Aorta (tissue), 5 donors: ENCODE data around the gene AKTIP. TPM values are rescaled to one million over a fixed set of nuclear protein-coding genes. Genes with fewer than 3 reads are reported as not detected.

Experiments
- ATAC-seq: fragments of 200-7000 bp; cut with Tn5 transposase; one replicate; pipeline ENCODE4 v1.9.1; 2022; ENCODE audit warnings: moderate library complexity; ENCODE audit not compliant: low FRiP score
- DNase-seq, 2 donors: peaks; one replicate each; pipeline ENCODE4 v3.0.0-alpha.2; 2020
- H3K27ac ChIP-seq, 2 donors: one replicate each; pipeline ENCODE4 v1.5.1; 2013; ENCODE audit warnings: low read length in 2 of 2, mild to moderate bottlenecking in 2 of 2, moderate library complexity in 2 of 2, control low read depth in 1 of 2, inconsistent platforms in 1 of 2, low read depth in 1 of 2
- H3K27me3 ChIP-seq, 2 donors: one replicate each; pipeline ENCODE4 v1.6.1; 2013; ENCODE audit warnings: control low read depth in 1 of 2, low read length in 1 of 2, mild to moderate bottlenecking in 1 of 2, moderate library complexity in 1 of 2; ENCODE audit not compliant: insufficient read depth in 2 of 2, control insufficient read depth in 1 of 2
- H3K36me3 ChIP-seq, 2 donors: one replicate each; pipeline ENCODE4 v1.6.1; 2013; ENCODE audit warnings: control low read depth in 1 of 2, low read length in 1 of 2, mild to moderate bottlenecking in 1 of 2; ENCODE audit not compliant: insufficient read depth in 2 of 2, control insufficient read depth in 1 of 2
- H3K4me1 ChIP-seq, 2 donors: one replicate each; pipeline ENCODE4 v1.6.1; 2013; ENCODE audit warnings: low read length in 2 of 2, control low read depth in 1 of 2, mild to moderate bottlenecking in 1 of 2, moderate library complexity in 1 of 2; ENCODE audit not compliant: insufficient read depth in 2 of 2, control insufficient read depth in 1 of 2
- H3K4me3 ChIP-seq, 2 donors: one replicate each; pipeline ENCODE4 v1.5.1; 2013; ENCODE audit warnings: low read length in 2 of 2, control low read depth in 1 of 2, mild to moderate bottlenecking in 1 of 2
- H3K9me3 ChIP-seq: one replicate; pipeline ENCODE4 v1.6.1; 2013; ENCODE audit warnings: mild to moderate bottlenecking, low read length; ENCODE audit not compliant: control insufficient read depth
- WGBS, 2 donors: extraction: QIAGEN DNeasy Blood & Tissue Kit; methylation state at CpG; one replicate each; pipeline ENCODE4 v1.1.7; 2013; 5-methylcytosine and 5-hydroxymethylcytosine counted together
- intact Hi-C, 2 donors: fragments of 100-400 bp; cut with DNase I; formaldehyde crosslinking; loops; one replicate each; pipeline versions ENCODE4 v1.14.2 to v1.15.0; 2022
- polyA plus RNA-seq, 2 donors: library from polyadenylated mRNA; stranded (reverse); fragments of 200-250 nt; gene quantifications; one replicate each; pipeline ENCODE4 v1.2.3, GENCODE V29; 2013
- total RNA-seq, 2 donors: library from RNA; stranded (reverse); fragmentation: NEBNext Ultra II Directional; extraction: Animal tissue kit (Norgen Biotek cat#: 25700); gene quantifications; one replicate each; pipeline ENCODE4 v1.2.1, GENCODE V29; 2021
- donor health status: healthy with polysubstance abuse.
- donor health status: Bipolar disorder and iron deficiency.
- donor health status: DM: no; HTN: no; CAD: no.
- donor health status: DM: no; HTN: no; CAD: no.
- donor health status: DM: yes; HTN: yes; CAD: no.

Gene AKTIP
- total and polyA plus RNA-seq, 4 donors, result 47.1 to 73.0 (median 49.8) TPM

DNA sequence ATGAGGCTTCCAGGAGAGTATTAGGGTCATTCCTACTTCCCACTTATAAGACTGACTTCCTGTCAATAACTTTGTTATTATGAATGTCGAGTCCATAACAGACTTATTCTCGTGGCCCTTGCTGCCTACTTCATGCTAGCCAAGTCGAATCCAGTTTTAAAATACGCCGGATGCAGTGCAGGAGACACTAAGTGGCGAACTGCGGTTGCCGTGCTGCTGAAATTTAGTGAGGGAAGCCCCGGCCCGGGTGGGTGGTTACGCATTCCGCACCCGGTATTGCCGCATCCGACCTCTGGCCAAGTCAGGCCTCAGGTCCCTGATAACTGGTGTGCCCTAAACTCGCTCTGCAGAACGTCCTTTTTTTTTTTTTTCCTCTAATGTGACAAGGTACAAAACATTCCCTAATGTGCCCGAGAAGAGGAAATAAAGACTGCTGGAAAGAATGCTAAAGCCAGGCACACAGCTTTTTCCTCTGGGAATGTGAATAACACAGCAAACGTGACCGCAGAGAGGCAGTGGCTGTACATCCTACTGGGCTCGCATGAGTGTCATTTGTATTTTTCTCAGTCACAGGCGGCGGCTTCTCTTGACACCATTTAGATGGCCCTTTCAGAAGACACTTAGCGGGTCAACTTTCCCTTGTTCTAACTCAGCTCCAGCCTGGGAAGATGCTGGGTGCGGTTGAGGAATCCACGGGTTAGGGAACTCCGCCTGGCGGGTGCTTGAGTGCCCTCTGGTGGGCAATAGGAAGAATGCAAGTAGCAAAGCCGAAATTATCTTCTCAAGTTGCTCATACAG lies 7.1 kb upstream of the AKTIP start:
- Histone ChIP-seq H3K4me3 (no peak overlapping the region), H3K27ac (peak overlapping the region in 1 of 2 donors; percentile 85), H3K36me3 (no peaks in the 10 kb centered on the region), H3K4me1 (no peaks in the 10 kb centered on the region), H3K27me3 (no peaks in the 10 kb centered on the region), H3K9me3 (no peaks in the 10 kb centered on the region)
- WGBS, 2 donors, result 13 to 17% methylated on average over 29 of the region's 29 CpGs
- DNase-seq (peak; percentile 74 to 85), ATAC-seq (peak; percentile 91)
- intact Hi-C loops, result loop anchor here in 1 of 2 donors (2.0 to 10.0 kb wide), 3 partner anchors 75 to 192 kb away; partner anchors contain the start of genes FTO, RBL2 and RPGRIP1L

DNA sequence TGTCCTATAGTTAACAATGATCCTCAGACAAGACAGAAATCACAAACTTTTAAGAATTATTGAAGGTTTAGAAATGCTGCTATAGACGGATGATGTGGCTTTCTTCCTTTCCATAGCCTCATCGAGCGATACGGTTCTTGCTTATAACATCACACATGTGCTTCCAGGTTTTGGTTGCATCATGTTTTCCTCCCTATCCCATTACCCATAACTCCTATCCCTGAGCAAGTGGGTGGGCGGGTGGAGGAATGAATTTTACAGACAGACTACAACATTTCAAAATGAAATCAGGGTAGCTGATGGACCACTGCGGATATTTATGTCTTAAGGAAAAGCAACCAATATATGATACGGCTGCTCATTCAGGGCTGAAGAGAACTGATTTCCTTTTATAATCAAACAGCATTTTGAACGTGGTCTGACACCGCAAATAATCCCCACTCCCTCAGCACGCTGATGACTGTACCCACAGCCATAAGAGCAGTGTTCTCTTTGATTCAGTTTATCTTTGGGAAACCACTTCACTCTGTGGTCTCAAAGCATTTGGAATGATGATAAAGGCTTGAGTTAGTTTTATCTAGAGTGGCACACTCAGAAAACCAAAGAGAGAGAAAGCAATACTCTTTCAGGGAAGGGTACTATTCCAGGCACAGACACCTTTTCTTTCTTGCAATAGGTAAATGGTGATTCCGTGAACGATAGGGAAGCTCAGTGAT lies 4.6 kb upstream of the AKTIP start:
- no peaks in the 10 kb centered on the region for H3K4me1 ChIP-seq

DNA sequence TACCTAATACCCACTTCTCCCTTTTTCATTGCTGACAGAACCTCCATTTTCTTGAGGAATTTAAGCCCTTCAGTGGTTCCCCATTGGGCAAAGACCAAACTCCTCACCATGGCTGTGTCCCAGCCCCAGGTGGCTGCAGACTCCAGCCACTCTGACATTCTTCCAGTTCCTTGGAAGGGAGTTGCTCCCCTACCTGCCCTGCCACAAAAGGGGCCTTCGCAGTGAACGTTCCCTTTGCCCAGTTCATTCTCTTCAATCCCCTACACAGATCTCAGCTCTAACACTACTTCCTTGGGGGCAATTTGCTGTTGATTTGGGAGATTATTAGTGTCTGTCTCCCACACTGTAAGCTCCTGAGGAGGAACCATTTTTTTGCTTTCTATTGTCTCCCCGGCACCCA lies 3.2 kb upstream of the AKTIP start:
- WGBS, 2 donors, result 92 to 97% methylated on average over 3 of the region's 3 CpGs
- H3K36me3 ChIP-seq, result no peaks in the 10 kb centered on the region
- no peak for ATAC-seq
- intact Hi-C loops, result loop anchor here in 1 of 2 donors (5.0 kb wide), 1 partner anchor 196 kb away; the partner anchor contains the start of genes FTO and RPGRIP1L
- H3K9me3 ChIP-seq, result no peaks in the 10 kb centered on the region
- no peak for DNase-seq
- peaks cover 0 to 3% of the 10 kb centered on the region in 2 donors for H3K4me1 ChIP-seq
- H3K27me3 ChIP-seq, result no peaks in the 10 kb centered on the region
- H3K27ac ChIP-seq, result no peak overlapping the region
- no peak overlapping the region for H3K4me3 ChIP-seq

More for the DNA sequence above, 4.6 kb upstream of the AKTIP start:
- Histone ChIP-seq H3K27me3 (no peaks in the 10 kb centered on the region), H3K36me3 (no peaks in the 10 kb centered on the region), H3K4me3 (no peak overlapping the region), H3K9me3 (no peaks in the 10 kb centered on the region), H3K27ac (no peak overlapping the region)
- WGBS, 2 donors, result 92 to 94% methylated on average over 12 of the region's 12 CpGs
- intact Hi-C loops, result loop anchor here in 1 of 2 donors (5.0 kb wide), 1 partner anchor 195 kb away; the partner anchor contains the start of genes FTO and RPGRIP1L
- DNase-seq (no peak), ATAC-seq (no peak)

DNA sequence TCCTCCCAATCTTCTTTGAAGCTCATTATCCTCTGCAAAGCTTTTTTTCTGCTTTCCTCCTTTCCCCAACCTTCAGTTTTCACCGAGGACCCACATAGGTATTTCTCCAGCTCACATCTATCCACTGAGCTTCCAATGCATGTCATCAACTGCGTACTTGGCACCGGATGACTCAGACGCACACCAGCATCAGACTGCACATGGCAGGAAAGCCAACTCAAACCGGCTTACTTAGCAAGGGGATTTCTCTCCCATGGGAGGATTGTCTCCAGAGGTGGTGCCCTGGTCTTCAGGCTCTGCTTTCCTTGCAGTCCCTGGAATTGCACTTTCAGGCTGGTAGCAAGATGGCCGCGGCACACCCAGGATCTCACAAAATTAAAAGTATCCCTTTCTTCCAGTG lies 1.7 kb upstream of the AKTIP start:
- no peaks in the 10 kb centered on the region for H3K36me3 ChIP-seq
- intact Hi-C loops, result loop anchor here (5.0 kb wide), 4 partner anchors 67 to 1423 kb away; partner anchors contain the start of genes FTO (in 1 of the 2) and RPGRIP1L (in 1 of the 2)
- ATAC-seq (no peak), DNase-seq (peak in 1 of 2 donors; percentile 54)
- peaks cover 0 to 4% of the 10 kb centered on the region in 2 donors for H3K4me1 ChIP-seq
- WGBS, 2 donors, result 70% methylated on average over 7 of the region's 7 CpGs
- H3K27me3 ChIP-seq, result no peaks in the 10 kb centered on the region
- peak overlapping the region; percentile 57 to 93 for H3K27ac ChIP-seq
- H3K4me3 ChIP-seq, result no peak overlapping the region
- H3K9me3 ChIP-seq, result no peaks in the 10 kb centered on the region

DNA sequence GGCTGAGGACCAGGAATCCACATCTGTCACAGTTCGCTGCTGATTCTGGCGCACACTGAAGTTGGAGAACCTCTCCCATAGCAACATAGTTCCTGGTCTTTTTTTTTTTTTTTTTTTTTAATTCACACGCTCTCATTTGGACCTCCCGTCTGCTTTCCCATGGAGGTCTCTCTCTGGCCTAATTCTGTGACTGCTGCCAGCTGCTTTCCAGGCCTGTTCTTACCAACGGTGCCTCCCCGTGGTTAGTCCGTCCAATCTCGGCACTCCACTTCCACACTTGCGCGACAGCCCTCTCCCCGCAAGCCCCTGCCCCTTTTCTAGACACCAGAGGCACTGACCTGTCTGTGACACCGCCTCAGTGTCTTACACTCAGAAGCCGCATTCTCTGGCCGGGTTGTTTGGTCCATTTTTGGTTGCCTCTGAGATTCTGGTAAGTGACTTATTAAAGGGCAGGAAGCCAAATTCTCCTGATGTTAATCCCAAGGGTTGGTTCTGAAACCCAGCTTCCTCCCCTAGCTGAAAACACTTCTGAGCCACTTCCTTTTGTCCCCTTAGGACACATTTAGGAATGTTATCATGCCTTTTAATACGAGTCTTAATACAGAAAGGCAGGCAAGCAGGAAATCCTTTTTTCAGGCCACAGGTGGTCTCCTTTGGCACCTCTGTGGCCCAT lies 1.1 kb upstream of the AKTIP start:
- DNase-seq, result peak; percentile 84
- Histone ChIP-seq H3K4me1 (peaks cover 0 to 4% of the 10 kb centered on the region in 2 donors), H3K4me3 (peak overlapping the region; percentile 8 to 62), H3K9me3 (no peaks in the 10 kb centered on the region), H3K36me3 (no peaks in the 10 kb centered on the region), H3K27me3 (no peaks in the 10 kb centered on the region), H3K27ac (peak overlapping the region; percentile 78 to 93)
- intact Hi-C loops, result loop anchor here (1.0 to 5.0 kb wide), 4 partner anchors 67 to 1423 kb away; partner anchors contain the start of gene RBL2 (in 1 of the 2)
- peak; percentile 45 for ATAC-seq
- 1 to 2% methylated on average over 13 to 15 of the region's 15 CpGs for WGBS, 2 donors

DNA sequence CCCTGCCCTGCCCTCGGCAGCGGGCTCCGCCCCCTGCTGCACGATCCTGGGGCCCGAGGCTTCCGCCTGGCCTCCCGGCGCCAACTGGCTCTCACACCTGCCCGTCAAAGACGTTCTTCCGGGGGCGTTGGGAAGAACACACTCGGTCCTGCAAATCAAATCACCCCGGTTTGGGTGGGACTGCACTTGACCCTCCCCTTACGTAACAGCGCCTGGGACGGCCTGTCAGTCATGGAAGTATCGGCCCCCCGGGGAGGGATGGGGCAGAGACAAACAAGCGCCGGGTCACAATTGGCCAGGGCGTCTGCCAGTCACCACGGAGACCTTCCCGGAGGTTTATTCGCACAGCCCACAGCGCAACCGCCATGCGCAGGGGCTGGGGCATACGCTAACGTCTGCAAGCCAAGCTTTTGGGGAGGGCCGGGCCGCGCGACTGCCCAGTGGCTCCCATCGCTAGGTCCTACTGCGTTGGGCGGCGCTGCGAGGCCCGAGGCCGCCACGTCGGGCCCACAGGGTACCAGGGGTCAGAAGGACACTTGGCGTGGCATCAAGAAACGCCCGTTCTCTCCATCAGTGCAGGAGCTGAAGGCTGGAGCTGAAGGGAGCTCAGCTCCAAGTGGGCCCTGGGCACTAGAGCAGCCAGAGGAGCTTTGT lies 388 bp upstream of the AKTIP start:
- Histone ChIP-seq H3K27ac (peak overlapping the region; percentile 73 to 78), H3K4me3 (peak overlapping the region; percentile 8 to 62), H3K9me3 (no peaks in the 10 kb centered on the region), H3K36me3 (no peaks in the 10 kb centered on the region), H3K27me3 (no peaks in the 10 kb centered on the region), H3K4me1 (peaks cover 0 to 4% of the 10 kb centered on the region in 2 donors)
- 0% methylated on average over 38 to 46 of the region's 46 CpGs for WGBS, 2 donors
- intact Hi-C loops, result loop anchor here (1.0 to 5.0 kb wide), 4 partner anchors 66 to 1424 kb away; partner anchors contain the start of gene RBL2 (in 1 of the 2)
- ATAC-seq (peak; percentile 97), DNase-seq (peak; percentile 100)

DNA sequence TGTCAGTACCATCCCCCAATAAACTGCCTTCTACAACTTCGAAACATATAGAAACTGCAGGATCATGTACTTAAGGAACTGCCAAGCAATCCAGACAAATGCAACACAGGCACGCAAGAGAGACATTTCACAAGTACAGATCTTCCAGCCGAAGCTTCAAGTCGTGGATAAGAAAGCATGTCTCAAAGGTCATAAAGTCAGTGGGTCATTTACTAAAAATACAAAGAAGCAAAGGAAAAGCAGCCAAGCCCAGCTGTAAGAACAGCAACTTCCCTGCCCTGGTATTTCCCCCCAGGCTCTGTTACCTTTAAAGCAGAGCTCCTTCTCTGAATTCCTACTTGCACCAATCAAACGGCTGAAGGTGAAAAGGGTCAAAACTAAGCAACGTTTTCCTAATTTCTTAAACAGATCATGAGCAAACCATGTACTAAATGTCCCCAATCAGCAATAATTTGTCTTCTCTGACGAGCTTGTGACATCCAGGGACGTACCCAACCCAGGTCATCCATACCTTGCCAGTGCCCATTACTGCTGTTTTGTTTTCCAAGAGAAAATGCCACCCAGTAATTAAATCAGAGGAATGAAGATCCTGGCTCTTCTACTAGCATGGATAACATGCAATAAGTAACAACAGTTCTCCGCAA lies 1.7 kb downstream of the AKTIP start:
- no peak for ATAC-seq
- Histone ChIP-seq H3K4me3 (peak overlapping the region in 1 of 2 donors; percentile 72), H3K9me3 (no peaks in the 10 kb centered on the region), H3K27me3 (no peaks in the 10 kb centered on the region), H3K36me3 (no peaks in the 10 kb centered on the region), H3K27ac (no peak overlapping the region), H3K4me1 (peaks cover 0 to 4% of the 10 kb centered on the region in 2 donors)
- intact Hi-C loops, result loop anchor here (5.0 kb wide), 3 partner anchors 64 to 1426 kb away; no protein-coding TSS in a partner anchor
- DNase-seq, result no peak
- WGBS, 2 donors, result 40 to 48% methylated on average over 9 of the region's 9 CpGs
